Stimulated activated CD4-positive, alpha-beta T cell treated with anti-CD3 and anti-CD28 coated beads, TNF-alpha, amount 100 ng/mL, for 24 hours (primary cell): ENCODE measurements around the gene POPDC2.
"Not testable (repeated sequence)": the region's sequence is repeated elsewhere in the genome, so short reads cannot be mapped to it uniquely, and the experiment has no call there.

Source experiments
- DNase-seq, 3 experiments: peaks; one replicate each; pipeline ENCODE4 v3.0.0-alpha.2; 2020; ENCODE audit warnings: low read depth in 3 of 3

The POPDC2 gene

DNA sequence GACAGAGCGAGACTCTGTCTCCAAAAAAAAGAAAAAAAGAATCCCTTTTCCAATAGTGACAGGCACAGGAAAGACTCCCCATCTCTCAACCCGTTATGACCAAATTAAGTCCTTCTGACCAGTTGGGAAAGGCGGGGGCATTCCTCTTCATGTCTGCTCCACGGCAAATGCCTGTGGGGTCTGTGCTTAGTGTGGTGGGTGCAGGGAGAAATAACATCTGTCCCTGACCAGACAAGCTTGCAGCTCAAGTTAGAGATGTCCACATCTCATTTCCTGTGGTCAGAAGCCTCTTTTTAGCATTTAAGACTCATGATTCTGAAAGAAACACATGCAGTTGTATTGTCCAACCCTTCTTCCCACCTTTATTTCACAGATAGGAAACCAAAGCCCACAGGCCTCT lies 46.5 kb downstream of the POPDC2 start:
- DNase-seq = no peak

DNA sequence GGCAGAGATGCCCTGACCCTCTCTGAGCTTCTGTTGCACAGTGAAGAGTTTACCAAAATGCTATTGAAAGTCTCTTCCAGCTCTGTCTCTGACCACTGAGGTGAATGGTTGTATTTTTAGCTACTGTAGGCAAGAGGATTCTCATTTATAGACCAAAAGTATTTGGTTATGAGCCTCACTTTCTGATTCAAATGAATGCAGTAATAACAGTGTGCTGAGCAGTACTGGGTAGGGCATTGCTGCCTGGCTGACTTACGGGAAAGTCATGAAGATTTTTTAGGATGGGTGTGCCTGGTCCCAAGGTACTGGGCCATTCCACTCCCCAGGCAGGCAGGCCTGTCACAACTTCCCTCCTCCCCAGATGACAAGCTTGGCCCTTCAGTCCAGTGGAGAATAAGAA lies 47.2 kb downstream of the POPDC2 start:
- DNase-seq = no peak

DNA sequence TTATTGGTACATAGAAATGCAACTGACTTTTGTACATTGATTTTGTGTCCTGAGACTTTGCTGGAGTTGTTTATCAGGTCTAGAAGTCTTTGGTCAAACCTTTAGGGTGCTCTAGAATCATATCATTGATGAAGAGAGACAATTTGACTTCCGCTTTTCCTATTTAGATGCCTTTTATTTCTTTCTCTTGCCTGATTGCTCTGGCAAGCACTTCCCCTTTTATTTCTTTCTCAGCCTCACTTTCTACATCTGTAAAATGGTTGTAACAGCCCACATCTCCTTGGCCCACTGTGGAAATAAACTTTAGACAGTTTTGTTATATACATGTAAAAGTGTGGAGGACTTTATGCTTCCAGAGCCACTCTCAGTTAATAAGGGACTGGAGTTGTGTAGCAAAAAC lies 48.7 kb downstream of the POPDC2 start:
- DNase-seq = no peak

DNA sequence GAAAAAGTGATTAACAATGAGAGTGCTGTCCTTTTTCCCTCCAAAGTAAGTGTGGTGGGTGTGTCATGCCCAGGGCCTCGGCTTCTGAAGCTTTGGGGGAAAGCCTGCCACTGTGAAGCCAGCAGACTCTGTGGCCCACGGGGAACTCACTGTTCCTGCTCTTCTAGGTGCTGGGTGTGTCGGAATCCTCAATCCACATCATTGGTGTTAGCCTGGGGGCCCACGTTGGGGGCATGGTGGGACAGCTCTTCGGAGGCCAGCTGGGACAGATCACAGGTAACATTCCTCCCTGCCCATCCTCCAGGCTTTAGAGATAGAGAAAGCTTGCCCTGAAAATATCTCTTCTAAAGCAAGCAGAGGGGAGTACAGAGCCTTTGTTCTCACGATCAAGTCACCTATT lies 51.1 kb downstream of the POPDC2 start:
- no peak for DNase-seq

DNA sequence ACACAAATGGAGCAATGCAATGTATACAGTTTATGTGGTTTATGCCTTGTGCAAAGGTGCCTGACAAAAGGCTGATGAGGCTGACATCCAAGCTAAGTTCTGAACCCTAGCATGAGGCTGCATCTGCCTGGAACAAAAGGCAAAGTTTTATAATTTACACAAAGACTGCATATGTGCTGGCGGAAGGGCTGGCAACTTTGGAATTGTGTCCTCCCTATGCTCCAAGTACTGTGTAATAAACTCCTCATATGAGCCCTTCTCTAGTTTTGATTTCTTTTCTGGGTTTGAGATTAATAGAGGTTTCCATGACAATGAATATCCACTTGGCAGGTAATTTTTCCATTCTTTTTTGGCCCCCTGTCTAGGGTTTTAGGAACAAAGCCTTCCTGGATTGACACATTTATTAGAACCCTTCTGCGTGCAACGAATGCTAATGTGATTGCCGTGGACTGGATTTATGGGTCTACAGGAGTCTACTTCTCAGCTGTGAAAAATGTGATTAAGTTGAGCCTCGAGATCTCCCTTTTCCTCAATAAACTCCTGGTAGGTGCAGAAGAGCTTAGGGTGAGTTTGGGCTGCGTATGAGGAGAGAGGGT lies 51.9 kb downstream of the POPDC2 start:
- no peak for DNase-seq

DNA sequence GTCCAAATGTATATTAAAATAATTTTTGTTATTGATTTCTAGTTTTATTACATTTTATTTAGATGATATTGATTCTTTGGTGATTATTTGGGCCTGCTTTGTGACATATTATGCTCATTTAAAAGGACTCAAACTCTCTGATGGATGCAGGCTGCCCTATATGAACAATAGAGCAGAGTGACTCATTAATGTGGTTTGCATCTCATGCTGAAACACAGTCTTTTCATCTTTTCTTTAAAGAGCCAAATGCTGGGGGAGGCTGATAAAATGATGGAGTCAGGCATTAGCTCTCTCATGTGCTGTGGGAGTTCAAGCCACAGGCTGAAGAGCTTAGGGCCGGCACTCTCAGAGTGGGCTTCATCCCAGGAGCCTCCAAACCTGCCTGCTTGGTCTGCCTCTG lies 55.5 kb downstream of the POPDC2 start:
- no peak for DNase-seq

DNA sequence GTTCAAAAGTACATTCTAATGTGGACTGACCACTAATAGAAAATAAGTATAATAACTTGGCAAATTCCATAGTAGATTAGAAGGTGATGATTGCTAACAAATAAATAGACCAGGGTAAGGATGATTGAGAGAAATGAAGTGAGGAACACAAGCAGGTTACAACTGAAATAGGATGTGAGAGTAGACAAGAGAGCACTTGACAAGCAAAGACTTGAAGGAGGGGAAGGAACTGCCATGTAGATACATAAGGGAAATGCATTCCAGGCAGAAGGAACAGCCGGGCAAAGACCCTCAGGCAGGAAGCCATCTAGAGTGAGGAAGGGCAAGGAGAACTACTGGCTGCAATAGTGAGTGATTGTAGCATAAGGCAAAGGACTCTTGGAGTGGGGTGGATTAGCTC lies 57.7 kb downstream of the POPDC2 start:
- no peak for DNase-seq

DNA sequence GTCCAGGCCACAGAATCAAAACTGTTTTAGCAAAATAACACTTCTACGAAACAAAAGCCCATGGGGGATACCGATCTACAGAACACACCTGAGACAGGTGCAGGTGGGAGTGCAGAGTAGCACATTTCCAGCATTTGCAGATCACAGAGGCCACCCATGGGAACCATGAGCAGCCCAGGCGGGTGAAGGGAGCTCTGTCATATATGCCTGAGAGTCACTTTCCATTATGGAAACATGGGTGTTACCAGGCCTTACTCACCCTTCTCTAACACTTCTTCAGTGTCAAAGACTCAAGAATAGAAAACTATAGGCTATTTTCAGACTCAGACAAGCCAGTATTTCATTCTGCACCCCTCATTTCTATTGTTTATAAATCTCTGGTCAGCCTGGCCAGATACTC lies 59.2 kb downstream of the POPDC2 start:
- DNase-seq = no peak

DNA sequence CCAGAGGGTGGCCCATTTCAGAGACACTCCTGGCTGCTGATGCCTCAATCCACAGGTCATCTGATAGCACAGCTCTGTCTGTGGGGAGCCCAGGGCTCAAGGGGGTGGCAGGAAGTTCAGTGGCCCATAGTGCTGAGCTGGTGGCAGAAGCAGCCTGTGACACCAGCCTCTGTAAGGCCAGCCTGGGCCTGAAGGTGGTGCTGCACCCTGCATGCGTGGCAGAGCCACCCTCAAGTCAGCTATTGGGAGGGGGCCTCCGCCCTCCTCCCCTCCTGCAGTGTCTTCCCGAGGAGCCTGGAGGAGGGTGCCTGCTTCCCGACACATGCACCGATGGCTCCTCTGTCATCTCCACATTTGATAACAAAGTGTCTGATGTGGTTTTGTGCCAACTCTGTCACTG lies 59.7 kb downstream of the POPDC2 start:
- DNase-seq = peak in 1 of 3 experiments; percentile 19

DNA sequence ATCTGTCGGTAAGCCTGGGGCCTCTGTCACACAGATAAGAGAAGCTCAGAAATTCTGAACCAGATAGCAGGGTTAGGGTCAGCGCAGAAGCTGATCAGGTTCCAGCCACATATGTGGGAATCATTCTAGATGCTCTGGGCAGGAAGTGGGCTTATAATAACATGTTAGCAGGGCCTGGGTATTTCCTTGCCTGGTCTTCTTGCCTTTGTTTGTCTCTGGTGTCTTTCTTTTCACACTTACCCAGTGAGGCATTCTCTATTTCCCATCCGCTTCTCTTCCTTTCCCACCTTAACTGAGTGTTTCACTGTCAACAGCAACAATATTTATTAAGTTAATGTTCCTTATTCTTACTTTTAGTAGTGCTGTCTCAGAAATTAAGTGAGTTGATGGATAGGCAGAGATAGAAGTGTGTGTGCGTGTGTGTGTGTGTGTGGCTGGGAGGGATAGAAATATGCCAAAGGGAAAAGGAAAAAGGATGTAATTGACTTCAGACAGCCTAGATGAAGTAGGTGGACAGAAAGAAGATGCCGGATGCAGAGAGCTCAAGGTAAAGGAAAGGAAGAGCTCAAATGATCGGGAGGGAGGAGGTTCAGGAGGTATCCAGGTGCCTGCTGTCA lies 60.7 kb downstream of the POPDC2 start:
- no peak for DNase-seq

DNA sequence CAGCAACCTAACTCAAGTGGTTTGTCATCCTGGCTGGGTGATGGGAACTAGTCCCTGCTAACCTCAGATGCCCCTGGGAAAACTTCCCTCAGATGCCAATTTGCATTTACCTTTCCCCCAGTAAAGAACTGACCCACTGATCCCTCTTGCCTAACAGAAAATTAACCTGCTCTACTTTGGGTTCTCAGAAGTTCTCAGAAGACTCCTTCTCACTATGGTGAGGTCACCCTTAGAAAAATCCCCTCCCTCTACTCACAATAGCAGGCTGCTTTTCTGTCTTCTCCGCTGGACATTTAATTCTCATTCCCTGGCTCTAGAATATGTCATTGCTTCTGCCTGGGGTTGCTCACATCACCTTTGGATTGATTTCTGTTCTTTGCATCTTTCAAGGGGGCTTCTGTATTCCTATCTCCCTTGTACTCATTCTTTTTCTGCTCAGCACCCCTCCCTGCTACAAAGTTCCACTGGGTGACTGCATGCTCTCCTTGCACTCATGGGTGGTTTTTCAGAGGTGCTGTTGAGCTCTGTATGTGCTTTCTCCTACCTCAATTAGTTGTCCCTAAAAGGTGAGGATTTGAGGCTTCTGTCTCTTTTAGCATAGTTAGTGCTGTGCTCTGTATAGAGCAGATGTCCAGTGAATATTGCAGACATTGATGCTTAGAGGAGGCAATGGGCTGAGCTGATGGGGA lies 61.8 kb downstream of the POPDC2 start:
- DNase-seq = no peak

DNA sequence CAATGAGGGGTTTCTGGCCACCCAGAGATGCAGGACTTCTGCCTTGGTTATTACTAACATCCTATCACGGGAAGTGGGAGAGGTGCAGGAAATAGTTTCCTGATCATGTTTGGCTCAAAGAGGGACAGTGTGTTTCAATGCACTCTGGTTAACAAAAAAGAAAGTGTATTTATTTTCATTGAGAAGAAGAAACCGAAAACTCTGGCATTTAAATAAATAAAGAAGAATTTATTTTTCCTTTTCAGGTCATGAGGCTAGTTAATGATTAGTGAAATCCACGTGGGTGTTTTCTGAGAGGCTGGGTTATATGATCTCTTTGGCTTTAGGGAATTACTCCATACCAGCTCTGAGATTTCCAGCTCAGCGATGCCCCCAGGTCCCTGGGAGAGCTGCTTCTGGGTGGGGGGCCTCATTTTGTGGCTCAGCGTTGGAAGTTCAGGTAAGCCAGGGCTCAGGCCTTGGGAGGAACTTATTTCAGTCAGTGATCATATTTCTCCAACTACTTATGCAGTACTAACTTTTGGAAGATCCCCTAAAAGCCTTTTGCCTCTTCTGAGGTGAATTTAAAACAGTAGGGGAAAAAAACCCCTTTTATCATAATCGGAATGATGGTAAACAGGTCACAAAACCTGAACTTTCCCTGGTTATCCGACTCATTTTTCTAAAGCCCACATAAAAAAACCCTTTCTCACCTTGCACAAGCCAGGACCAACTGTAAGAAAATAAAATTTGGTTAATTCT lies 62.7 kb downstream of the POPDC2 start, which contains the start of gene PLA1A:
Gene PLA1A (plus strand): TSS at position 338 of the 741 bp plus-strand sequence. CDS start 29 bp downstream, at position 367.
- DNase-seq = no peak

DNA sequence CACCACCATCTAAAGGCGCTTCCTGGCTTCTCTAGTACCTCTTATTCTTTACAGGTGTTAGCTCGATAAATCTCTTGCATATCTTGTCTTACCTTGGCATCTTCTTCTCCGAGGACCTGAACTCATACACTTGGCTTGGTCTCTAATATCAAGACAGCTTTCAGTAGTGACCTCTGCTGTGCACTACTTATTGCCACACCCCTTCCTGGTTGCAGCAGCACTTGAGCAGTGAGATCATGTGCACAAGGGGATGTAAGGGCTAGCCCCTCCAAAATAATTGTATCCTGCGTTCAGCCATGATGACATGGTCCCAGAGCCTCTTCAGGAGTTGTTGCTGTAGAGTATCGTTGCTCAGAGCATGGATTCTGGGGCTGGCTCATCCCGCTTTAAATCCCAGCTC lies 64.0 kb downstream of the POPDC2 start:
- DNase-seq = no peak

DNA sequence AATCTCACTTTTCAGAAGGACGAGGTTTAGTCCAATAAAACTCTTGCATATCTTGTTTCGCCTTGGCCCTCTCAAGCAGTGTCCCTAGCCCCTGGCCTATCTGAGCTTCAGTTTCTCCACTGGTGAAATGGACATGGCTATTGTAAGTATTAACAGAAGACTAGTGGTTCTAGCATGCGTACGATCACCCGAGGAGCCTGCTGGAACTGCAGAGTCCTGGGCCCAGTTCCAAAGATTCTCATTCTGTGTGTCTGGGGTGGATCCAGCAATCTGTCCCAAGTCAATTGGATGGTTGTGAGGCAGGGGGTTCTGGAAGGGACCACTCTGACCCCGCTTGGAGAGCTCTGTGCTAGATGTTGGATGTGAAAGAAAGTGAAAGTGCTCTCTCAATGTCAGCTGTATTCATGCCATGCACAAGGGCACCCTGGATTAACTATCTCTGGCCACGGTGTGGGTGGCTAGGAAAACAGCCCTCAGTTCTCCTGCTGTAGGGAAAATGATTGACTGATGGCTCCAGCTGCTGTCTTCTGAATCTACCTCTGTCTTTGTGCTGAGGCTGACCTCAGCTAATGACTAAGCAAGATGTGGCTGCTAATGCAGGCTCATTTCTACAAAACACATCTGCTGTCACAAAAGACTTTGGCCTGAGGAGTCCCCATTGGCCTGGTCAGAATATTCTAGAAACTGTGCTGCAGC lies 64.6 kb downstream of the POPDC2 start:
- no peak for DNase-seq

DNA sequence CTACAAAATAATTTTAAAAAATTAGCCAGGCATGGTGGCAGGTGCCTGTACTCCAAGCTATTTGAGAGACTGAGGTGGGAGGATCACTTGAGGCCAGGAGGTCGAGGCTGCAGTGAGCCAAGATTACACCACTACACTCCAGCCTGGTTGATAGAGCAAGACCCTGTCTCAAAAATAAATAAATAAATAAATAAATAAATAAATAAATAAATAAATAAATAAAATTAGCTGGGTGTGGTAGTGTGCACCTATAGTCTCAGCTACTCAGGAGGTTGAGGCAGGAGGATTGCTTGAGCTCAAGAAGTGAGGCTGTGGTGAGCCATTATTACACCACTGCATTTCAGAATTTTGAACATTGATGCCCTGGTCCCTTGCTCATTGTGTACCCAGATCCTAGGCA lies 65.5 kb downstream of the POPDC2 start:
- not testable (repeated sequence) for DNase-seq

DNA sequence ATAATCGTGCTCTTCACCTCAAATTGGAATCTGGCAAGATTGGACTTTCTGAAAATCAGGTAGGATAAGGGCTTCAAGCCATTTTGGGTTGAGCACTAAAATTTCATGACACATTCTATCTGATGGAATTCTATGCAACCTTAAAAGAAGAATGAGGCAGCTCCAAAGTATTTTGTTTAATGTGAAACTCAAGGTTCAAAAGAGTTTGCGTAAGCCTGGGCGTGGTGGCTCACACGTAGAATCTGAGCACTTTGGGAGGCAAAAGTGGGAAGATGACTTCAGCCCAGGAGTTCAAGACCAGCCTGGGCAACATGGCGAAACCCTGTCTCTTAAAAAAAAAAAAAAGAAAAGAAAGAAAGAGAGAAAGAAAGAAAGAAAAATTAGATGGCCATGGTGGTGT lies 66.3 kb downstream of the POPDC2 start:
- no peak for DNase-seq

DNA sequence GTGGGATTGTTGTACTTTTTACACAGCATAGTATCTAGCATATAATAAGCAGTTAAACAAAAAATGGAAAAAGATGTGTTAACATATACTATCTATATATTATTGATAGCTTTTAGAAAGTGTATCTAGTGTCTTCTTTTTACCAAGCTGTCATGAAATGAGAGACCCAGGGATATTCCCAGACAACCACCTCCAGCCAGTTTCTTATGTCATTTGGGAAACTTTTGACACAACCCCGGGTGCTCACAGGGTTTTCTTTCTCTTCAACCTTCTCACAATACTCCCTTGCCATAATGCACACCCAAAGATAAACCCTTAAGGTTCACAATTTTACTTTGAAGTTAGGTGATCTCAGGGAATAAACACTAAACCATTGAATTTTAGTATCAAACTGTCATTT lies 67.5 kb downstream of the POPDC2 start:
- DNase-seq = no peak
